ENCODE data around the gene MAP4K4.

MAP4K4 gene

GRCh38 chr2:101843471-101843870, 146.0 kb downstream of the MAP4K4 start:
- no peak for DNase-seq (ENCODE audit: low spot score)

DNA sequence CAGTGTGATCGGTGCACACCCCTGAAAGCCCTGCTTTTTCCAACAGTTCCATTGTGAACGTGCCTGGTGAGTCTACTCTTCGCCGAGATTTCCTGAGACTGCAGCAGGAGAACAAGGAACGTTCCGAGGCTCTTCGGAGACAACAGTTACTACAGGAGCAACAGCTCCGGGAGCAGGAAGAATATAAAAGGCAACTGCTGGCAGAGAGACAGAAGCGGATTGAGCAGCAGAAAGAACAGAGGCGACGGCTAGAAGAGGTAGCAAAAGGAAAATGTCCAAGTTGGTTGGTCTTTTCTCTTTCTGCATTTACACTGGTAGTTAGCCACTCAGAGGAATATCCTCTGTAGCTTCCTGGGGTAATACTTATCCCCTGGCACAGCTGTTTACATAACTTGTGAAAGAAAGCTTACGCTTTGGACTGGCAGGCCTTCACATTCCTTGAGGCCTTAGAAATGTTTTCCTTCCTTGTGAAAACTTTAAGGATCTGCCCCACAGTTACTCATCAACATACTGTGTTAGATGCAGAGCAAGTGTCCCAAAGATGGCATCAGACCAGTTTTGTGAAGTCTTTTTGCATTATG, 146.6 kb downstream of the MAP4K4 start:
- DNase-seq (ENCODE audit: low spot score) = no peak

DNA sequence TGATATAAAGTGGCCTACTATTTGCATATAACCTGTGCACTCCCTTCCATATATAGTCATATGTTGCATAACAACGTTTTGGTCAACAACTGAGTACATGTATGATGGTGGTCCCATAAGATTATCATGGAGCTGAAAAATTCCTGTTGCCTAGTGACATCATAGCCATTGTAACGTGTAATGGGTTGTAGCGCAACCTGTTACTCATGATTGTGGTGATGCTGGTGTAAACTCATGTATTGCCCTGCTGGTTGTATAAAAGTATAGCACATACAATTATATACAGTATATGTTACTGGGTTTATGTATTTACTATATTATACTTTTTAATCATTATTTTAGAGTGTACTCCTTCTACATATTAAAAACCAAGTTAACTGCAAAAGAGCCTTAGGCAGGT, 149.5 kb downstream of the MAP4K4 start:
- DNase-seq (ENCODE audit: low spot score) = no peak

DNA sequence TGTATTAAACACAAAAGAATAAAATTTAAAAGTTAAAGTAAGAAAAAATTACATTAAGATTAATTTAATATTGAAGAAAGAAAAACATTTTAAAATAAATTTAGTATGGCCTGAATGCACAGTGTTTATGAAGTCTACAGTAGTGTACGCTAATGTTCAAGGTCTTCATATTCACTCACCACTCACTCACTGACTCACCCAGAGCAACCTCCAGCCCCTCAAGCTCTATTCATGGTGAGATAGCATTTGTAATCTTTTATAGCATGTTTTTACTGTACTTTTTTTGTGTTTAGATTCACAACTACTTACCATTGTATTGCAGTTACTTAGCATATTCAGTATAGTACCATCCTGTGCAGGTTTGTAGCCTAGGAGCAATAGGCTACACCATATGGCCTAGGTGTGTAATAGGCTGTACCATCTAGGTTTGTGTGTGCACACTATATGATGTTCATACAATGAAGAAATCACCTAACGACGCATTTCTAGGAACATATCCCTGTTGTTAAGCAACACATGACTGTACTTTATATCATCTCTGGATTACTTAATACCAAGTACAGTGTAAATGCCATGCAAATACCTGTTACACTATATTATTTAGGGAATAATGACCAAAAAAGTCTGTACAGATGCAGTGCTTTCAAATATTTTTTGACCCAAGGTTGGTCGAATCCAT, 150.3 kb downstream of the MAP4K4 start:
- no peak for DNase-seq (ENCODE audit: low spot score)

GRCh38 chr2:101848769-101849410, 151.4 kb downstream of the MAP4K4 start:
- DNase-seq (ENCODE audit: low spot score) = no peak

DNA sequence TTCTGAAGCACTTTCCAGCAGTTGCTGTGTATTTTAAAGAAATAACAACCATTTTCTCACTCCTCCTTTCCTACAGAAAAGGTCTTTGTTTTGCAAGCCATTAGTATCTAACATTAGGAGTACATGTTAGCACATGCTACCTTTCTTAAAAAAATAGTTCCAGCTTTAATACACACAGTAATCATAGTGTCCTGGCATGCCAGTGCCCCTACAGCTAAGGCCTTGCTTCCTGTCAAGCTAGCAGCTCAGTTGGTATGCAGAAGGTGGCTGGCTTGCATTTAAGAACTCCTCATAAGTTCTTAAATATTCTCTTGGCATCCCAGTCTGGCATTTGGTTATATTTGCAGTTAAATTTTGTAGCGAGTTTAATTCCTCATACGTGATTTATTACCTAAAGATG, 152.9 kb downstream of the MAP4K4 start:
- DNase-seq (ENCODE audit: low spot score) = no peak

DNA sequence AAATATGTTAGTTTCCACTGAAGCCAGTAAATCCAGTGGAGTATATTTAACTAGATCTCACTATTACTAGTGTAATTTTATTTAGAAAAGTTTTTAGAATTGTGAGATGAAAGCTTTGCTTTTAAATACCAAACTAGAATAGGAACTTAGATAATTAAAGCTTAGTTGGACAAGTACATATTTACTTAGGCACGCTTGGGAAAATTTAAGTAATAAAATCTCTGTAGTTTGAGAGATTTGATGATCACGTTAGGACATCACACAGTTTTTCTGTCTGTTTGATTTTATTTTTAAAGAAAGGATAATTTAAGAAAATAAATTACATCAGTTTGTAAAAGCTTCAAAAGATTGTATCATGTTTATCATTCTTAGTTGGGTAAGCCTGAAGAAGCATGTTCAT, 153.5 kb downstream of the MAP4K4 start:
- no peak for DNase-seq (ENCODE audit: low spot score)

- no peak for DNase-seq (ENCODE audit: low spot score)
Measured at GRCh38 chr2:101852824-101853223, 155.3 kb downstream of the MAP4K4 start.

GRCh38 chr2:101854877-101855276, 157.4 kb downstream of the MAP4K4 start:
- no peak for DNase-seq (ENCODE audit: low spot score)

DNA sequence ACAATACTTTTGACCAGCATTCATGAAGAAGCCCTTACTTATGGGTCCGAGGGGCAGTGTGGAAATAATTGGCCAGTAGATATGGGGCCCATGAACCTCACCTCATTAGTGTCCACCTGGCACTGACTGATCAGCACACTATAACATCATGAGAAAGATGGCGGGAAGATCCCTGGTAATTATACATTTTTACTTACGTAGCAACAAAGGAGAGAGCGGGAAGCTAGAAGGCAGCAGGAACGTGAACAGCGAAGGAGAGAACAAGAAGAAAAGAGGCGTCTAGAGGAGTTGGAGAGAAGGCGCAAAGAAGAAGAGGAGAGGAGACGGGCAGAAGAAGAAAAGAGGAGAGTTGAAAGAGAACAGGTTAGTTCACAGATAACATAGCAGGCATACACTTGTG, 158.3 kb downstream of the MAP4K4 start:
- no peak for DNase-seq (ENCODE audit: low spot score)

DNA sequence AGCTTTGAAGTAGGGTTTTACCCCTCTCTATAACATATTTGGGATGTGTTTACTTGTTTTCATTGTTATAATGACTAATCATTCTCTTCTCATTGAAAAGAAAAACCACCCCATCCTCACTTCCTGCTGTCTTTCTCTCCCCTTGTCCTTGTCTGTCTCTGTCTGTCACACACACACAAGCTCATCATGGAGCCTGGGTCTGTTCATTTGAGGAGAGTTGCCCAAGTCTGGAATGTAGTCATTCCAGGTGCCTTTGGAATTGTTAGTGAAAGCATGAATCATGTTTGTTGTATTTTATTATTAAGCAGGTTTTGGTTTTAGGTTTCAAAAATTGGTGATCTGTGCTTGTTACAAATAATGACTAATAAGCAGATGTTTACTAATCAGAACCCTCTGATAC, 160.7 kb downstream of the MAP4K4 start:
- no peak for DNase-seq (ENCODE audit: low spot score)

- DNase-seq (ENCODE audit: low spot score) = no peak
Measured at GRCh38 chr2:101858910-101859309, 161.4 kb downstream of the MAP4K4 start.

DNA sequence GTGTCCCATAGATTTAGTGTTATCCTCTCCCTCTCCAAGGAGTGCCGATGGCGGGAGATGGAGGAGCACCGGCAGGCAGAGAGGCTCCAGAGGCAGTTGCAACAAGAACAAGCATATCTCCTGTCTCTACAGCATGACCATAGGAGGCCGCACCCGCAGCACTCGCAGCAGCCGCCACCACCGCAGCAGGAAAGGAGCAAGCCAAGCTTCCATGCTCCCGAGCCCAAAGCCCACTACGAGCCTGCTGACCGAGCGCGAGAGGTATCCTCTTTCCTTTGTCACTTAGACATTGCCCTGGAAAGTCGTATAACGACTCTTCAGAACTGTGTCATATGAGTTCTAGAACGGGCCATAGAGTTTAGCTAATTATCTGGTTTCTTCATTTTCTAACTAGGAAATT, 162.1 kb downstream of the MAP4K4 start:
- DNase-seq (ENCODE audit: low spot score) = no peak

DNA sequence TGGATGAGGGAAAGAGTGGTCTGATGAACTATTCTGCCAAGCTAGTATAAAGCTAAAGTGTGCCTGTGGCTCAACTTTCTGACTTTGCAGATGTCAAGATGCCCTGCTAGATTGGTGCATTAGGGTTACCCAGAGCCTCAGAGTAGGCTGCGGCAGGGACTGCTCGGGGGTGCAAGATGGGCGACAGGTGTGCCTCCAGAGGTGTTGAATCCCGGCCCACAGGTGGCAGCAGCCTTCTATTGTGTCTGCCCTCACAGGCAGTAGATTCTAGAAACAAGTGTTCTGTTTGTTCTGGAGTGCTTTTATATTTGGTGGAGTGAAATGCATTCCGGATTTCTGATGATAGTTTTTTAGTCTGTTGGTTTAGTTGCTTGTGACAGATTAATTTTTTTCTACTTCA, 162.7 kb downstream of the MAP4K4 start:
- DNase-seq (ENCODE audit: low spot score) = no peak

DNA sequence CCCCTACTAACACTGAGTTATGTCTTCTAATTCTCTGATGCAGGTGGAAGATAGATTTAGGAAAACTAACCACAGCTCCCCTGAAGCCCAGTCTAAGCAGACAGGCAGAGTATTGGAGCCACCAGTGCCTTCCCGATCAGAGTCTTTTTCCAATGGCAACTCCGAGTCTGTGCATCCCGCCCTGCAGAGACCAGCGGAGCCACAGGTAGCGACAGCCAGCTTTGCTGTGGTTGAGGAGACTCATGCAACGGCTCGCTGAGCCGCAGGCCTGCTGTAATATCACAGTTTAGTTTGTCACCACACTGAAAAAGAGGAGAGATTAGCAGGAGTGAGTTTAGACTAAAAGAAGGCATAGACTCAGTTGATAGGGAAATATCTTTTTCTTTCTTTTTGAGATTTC, 163.3 kb downstream of the MAP4K4 start:
- no peak for DNase-seq (ENCODE audit: low spot score)

DNA sequence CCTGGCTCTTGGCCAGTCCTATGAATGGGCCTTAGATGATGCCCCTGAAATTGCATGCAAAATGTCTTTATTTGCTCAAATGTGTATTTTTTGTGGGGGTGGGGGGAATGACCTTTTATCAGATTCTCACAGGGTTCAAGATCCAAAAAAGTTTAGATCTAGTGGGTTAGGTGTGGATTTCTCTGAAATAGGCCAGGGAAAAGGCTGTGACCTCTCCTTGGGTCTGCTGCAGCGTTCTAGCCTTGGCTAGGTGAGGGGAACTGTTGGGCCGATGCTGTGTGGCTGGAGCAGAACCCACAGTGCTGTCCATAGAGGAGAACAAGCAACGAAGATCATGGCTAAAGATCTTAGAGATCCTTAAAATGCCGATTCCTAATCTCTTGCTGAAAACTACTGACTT, 163.9 kb downstream of the MAP4K4 start:
- DNase-seq (ENCODE audit: low spot score) = no peak

GRCh38 chr2:101863534-101863933, 166.0 kb downstream of the MAP4K4 start:
- DNase-seq (ENCODE audit: low spot score) = no peak

- no peak for DNase-seq (ENCODE audit: low spot score)
Measured at GRCh38 chr2:101864426-101864825, 166.9 kb downstream of the MAP4K4 start.

DNA sequence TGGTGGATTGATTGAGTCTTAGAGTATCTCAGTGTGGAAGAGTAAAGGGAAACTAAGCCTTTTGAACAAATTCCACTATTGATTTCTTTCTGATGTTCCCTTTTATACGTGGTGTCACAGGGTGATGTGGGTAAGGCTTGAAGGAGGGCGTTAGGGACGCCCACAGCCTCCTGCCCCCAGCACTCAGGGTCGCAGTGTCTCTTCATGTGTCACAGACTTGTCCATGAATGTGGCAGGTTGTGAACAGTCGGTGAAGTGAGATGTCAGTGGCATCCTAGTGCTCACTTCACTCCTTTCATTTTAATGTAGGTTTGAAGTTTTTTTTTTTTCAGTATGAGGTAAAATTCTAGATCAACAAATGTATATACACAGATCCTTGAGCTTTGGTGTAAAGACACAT, 171.0 kb downstream of the MAP4K4 start:
- no peak for DNase-seq (ENCODE audit: low spot score)

- DNase-seq (ENCODE audit: low spot score) = no peak
Measured at GRCh38 chr2:101869527-101869926, 172.0 kb downstream of the MAP4K4 start.

- no peak for DNase-seq (ENCODE audit: low spot score)
Measured at GRCh38 chr2:101870444-101870843, 172.9 kb downstream of the MAP4K4 start.

GRCh38 chr2:101871480-101871879, 174.0 kb downstream of the MAP4K4 start:
- no peak for DNase-seq (ENCODE audit: low spot score)

- no peak for DNase-seq (ENCODE audit: low spot score)
Measured at GRCh38 chr2:101872480-101872879, 175.0 kb downstream of the MAP4K4 start.

- peak; percentile 23 for DNase-seq (ENCODE audit: low spot score)
Measured at GRCh38 chr2:101873543-101873942, 176.0 kb downstream of the MAP4K4 start.

Data from cerebellar cortex (tissue), 1 donor.